ENCODE data around the gene SEMA7A. TPM values are rescaled to one million over a fixed set of nuclear protein-coding genes. Genes with fewer than 3 reads are reported as not detected.
"Not testable (repeated sequence)": the region's sequence is repeated elsewhere in the genome, so short reads cannot be mapped to it uniquely, and the experiment has no call there.

SEMA7A gene
- total RNA-seq, 2 donors from 2014 or later, result 1.8 to 1.9 TPM

DNA sequence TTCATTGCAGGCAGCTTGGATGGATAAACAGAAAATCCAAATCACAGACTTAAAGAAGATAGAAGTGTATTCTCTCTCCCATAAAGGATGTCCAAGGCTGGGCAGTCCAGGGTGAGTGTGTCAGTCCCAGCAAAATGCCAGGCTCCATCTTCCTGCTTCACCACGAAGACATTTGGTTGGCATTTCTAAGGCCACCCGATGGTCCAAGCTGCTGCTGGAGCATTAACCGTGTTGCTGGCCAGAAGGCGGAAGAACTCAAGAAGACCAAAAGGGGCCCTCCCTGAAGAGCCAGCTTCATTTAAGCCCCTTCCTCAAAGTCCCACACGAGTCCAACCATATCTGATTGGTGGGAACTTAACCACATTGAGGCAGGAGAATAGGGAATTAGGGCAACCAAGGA, 63.3 kb downstream of the SEMA7A start:
- ATAC-seq, result no peak
- DNase-seq, result no peak
- intact Hi-C loops (cut with DNase I), result loop anchor here in 1 of 2 donors (5.0 to 10.0 kb wide), 2 partner anchors 262 to 394 kb away; no protein-coding TSS in a partner anchor

DNA sequence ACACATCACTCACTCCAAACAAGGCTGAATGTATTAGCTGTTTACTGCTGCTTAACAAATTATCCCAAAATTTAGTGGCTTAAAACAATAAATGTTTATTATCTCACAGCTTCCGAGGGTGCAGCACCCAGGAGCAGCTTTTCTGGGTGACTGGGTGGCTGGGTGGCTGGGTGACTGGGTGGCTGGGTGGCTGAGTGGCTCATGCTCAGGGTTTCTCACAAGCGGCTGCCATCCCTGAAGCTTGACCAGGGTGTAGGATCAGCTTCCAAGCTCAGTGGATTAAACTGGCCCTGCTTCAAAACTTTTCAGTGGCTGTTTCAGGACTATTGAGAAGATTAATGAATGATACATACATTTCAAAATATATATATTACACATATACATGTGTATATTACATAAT, 64.0 kb downstream of the SEMA7A start:
- DNase-seq, result no peak
- intact Hi-C loops (cut with DNase I), result loop anchor here in 1 of 2 donors (5.0 to 10.0 kb wide), 2 partner anchors 263 to 395 kb away; no protein-coding TSS in a partner anchor
- no peak for ATAC-seq

DNA sequence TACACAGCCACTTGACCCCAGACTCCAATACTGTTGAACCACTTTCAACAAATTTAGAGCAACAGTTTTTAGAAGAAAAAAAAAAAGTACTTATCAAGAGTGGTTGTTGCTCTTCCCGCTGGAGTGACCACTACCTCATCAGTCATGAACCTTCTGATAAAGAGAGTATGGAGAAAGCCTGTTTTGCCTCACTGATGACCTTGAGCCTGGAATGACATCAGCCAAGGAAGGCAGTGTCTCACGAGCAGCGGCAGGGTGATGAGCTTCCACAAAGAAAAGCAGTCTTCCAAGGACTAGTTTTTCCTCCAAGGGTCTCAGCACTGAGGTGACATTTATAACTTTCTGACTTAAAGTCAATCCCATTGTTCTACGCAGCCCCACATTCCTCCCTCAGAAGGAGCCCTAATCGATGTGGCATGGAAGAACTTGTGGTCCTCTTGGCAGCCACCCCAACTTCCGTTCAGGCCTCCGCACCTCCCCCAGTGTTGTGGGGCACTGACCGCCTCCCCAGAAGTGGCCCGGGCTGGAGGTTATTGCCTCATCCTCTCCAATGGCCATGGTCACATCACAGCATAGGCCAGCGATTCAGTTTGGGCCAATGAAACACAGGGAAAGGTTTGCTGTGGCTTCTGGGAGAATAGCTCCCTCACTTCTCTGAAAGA, 64.5 kb downstream of the SEMA7A start:
- no peak for DNase-seq
- intact Hi-C loops (cut with DNase I), result no loop called here
- no peak for ATAC-seq

DNA sequence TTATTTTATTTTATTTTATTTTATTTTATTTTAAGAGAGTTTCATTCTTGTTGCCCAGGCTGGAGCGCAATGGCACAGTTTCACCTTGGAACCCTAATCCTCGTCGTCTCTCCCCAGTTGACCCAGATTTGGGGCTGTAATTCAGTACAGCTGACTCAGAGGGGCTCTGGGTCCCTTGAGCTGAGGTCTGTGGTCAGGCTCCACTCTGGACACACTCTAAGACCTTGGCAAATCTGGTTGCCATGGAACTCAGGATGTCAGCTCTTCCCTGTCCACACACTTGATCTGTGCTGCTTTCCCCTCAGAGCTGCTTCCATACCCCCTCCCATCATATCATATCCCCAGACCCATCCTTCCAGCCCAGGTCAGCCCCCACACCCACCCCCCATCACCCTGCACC, 65.6 kb downstream of the SEMA7A start:
- intact Hi-C loops (cut with DNase I), result no loop called here
- DNase-seq, result no peak
- ATAC-seq, result no peak

DNA sequence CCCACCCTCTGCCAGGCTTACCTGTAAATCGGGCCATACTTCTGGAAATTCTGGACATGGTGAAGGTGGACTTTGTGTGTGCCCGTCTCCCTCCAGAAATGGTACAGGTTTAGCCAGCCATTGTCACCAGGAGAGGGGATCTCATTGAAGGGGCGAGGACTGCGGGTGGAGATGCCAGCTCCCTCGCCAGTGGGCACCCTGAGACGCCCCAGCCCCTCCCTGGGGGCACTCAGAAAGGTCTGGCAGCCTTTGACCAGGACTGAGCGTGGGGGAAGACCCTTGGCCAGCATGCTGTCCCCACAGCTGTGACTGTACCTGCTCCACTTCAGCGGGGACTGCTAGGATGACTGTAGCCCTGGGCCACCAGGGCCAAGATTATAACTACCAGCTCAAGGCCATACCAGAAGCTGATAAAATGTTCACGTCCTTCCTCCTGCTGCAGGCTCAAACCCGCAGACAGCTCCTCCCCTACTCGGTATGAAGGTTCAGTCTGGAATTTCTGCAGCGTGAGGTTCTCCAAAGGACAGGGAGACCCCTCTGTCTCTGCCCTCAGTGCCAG, 66.4 kb downstream of the SEMA7A start, which contains the start of gene CYP11A1:
TSS of gene CYP11A1 (minus strand) at position 351 of the 559 bp plus-strand sequence. CDS start at position 290, 61 bp downstream.
- ATAC-seq (no peak), DNase-seq (no peak)
- intact Hi-C loops (cut with DNase I), result no loop called here

DNA sequence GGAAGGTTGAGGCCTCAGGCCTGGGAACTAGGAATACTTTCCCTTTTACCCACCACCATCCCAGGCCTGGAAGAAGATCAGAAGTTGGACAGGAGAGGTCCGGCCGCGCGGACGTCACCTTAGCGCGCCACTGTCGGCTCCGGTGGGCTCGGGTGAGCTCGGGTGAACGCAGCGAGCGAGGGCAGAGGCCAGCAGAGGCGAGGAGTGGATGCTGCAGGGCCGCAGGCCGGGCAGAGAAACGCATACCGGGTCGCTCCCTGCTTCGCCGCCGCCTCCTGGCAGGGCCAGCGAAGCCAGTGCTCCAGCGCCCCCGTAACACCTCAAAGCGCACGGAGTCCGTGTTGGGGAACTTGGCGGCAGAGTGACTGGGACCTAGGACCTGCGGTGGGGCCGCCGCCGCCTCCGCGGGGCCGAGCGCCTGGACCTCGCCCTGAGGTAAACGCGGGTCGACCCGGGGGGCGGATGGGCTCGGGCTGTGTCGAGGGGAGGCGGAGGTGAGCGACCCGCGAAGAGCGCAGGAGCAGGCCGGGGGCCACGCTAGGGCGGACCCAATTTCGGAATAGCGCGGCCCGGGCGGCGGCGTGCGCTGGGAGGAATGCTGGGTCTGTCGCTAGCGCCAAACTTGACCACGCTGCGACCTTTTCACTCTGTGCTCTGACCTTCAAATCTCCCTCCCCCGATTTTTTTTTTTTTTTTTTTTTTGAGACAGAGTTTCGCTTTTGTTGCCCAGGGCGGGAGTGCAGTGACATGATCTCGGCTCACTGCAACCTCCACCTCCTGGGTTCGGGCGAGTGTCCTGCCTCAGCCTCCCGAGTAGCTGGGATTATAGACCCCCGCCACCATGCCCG, 67.9 kb downstream of the SEMA7A start:
- ATAC-seq, result peak; percentile 87 to 94
- peak; percentile 63 for DNase-seq
- intact Hi-C loops (cut with DNase I), result no loop called here

DNA sequence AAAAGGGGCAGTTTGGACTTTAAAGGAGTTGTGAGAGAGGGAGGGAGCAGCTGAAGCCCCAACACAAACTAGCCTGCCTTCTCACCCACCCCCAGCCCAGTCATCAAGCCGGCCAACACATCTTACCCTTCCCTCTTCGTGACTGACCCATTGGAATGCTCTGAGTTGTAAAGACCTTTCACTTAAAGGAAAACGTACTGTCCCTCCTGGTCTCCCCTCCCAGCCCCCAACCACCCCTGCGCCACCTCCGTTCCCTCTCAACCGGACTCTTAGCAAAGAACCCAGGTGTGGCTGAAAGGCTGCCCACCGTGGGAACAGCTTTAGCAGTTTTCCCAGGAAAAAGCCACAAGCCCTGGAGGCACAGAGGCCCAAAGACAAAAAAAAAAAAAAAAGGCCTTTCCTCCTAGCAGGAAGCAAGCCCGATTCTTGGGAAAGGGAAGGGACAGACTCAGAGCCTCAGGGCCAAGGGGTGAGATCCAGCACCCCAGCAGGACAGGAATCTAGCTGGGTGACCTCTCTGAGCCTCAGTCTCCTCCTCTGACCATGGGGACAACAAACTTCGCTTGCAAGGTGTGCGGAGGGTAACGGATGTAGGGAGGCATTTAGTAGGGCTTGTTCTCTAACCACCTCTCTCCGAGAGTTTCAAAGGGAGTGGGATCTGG, 68.7 kb downstream of the SEMA7A start:
- ATAC-seq, result peak in 1 of 2 donors; percentile 20
- intact Hi-C loops (cut with DNase I), result no loop called here

DNA sequence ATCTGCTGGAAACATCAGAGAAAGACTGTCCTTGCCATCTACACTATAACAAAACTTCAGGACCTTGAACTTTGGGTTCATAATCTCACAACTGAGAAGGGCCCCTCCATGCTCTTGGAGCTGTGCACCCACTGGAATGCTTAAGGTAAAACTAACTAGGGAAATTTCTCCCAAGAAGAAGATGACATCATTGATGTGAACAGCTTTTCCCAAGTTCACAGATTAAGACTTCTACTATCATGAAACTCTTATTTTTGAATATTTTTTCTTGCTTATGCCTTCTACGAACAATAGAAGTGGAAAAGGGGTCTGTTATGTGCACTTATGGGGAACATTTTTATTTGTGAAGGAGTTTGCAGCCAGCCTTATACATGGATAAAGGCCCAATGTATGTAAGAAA, 71.3 kb downstream of the SEMA7A start:
- intact Hi-C loops (cut with DNase I), result no loop called here

More for the DNA sequence above, 68.7 kb downstream of the SEMA7A start:
- DNase-seq, result no peak

DNA sequence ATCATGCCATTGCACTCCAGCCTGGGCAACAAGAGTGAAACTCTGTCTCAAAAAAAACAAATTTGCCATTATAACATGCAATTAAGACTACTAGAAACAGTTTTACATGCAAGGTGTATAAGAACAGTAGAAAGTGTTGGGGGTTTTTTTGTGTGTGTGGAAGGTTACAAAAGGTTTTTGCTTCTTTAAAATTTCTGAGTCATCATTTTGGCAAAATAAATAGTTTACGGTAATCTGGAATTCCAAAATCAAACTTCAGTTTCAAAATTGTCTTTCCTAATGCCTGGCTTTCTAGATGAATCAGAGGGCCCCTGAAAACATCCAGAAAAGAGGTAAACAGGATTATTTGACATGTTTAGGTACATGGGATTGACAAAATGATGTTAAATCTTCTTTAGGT, 72.9 kb downstream of the SEMA7A start:
- ATAC-seq; DNase-seq; intact Hi-C loops (cut with DNase I): not testable (repeated sequence)

More for the DNA sequence above, 71.3 kb downstream of the SEMA7A start:
- DNase-seq, result no peak
- ATAC-seq, result no peak

DNA sequence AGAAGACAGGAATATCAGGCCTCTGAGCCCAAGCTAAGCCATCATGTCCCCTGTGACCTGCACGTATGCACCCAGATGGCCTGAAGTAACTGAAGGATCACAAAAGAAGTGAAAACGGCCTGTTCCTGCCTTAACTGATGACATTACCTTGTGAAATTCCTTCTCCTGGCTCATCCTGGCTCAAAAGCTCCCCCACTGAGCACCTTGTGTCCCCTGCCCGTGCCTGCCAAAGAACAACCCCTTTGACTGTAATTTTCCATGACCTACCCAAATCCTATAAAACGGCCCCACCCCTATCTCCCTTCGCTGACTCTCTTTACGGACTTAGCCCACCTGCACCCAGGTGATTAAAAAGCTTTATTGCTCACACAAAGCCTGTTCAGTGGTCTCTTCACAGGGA, 74.4 kb downstream of the SEMA7A start:
- intact Hi-C loops (cut with DNase I); DNase-seq; ATAC-seq: not testable (repeated sequence)

Small RNA genes within 50 kb of the gene (microRNA-seq; reads per million reads assigned to microRNA genes)
- gene MIR6881, result 0 reads per million in 2 donors

Other genes starting within 250 kb of the SEMA7A start
- not detected for gene STRA6, start 231.2 kb downstream of the SEMA7A start, total RNA-seq
- gene CCDC33, start 197.6 kb downstream of the SEMA7A start, total RNA-seq, result not detected
- 1 to 10 TPM in 1 of 2 donors, under 1 TPM in 1; 0.29 to 1.8 TPM for gene CYP11A1, start 66.3 kb downstream of the SEMA7A start, total RNA-seq
- gene UBL7, start 27.2 kb upstream of the SEMA7A start, total RNA-seq, result 10 to 100 TPM; 39.0 to 43.5 TPM
- 1 to 10 TPM; 2.1 to 2.6 TPM for gene ARID3B, start 107.3 kb upstream of the SEMA7A start, total RNA-seq
- gene CLK3, start 181.9 kb upstream of the SEMA7A start, total RNA-seq, result 10 to 100 TPM; 44.2 to 44.3 TPM

All from left cardiac atrium (tissue), 4 donors.